ENCODE data around the gene RPUSD1. TPM values are rescaled to one million over a fixed set of nuclear protein-coding genes. Genes with fewer than 3 reads are reported as not detected.

Gene RPUSD1
- polyA plus RNA-seq, 1 of the 3 experiments (the other 2 are of a cell fraction), result 27.7 TPM

GRCh38 chr16:830107-830870 is 42.1 kb upstream of the RPUSD1 start:
- Histone ChIP-seq H3K27ac (ENCODE audit: low read depth in 2 of 2, low read length in 1 of 2) (no peak overlapping the region), H3K4me1 (ENCODE audit: control insufficient read depth in 1 of 2, insufficient read depth in 2 of 2, low read depth in 1 of 2, low read length in 1 of 2) (peaks cover 0 to 2% of the 10 kb centered on the region in 2 experiments; a peak in 2 of 4 replicates), H3K4me2 (no peak overlapping the region), H4K20me1 (ENCODE audit: insufficient read depth) (no peaks in the 10 kb centered on the region), H3K36me3 (replicated peaks in 1 of 2; ENCODE audit: control insufficient read depth in 1 of 2, insufficient read depth in 2 of 2, low read length in 1 of 2) (no peaks in the 10 kb centered on the region), H3K4me3 (ENCODE audit: low read depth in 2 of 2, low read length in 1 of 2) (no peak overlapping the region), H3K79me2 (ENCODE audit: insufficient read depth) (no peaks in the 10 kb centered on the region), H3K9me3 (no peaks in the 10 kb centered on the region), H3K9me2 (no peaks in the 10 kb centered on the region), H3K9ac (no peak overlapping the region), H3F3A (replicated peaks; ENCODE audit: insufficient read depth) (no peaks in the 10 kb centered on the region), H2AFZ (ENCODE audit: low read depth) (no peak overlapping the region), H3K27me3 (ENCODE audit: insufficient read depth) (peaks cover 46% of the 10 kb centered on the region)
- POLR2A ChIA-PET, result no interaction called here
- DNase-seq, result no peak
- WGBS (ENCODE audit: low lambda C conversion rate), result 59% methylated on average over 33 of the region's 43 CpGs
- TF ChIP-seq GABPA (IDR thresholded peaks at IDR 0.05; ENCODE audit: low read depth), result no peak
- no peak for TF ChIP-seq IRF3 (IDR thresholded peaks at IDR 0.05; ENCODE audit: low read depth, low read length)
- no peak for TF ChIP-seq MAX (IDR thresholded peaks at IDR 0.05; ENCODE audit: low read depth)
- TF ChIP-seq USF1 (IDR thresholded peaks at IDR 0.05; ENCODE audit: borderline replicate concordance, low read depth), result no peak
- CTCF ChIA-PET, result no interaction called here

- CTCF ChIA-PET, result interaction anchor here (2.1 kb wide), 1 partner anchor 226 kb away, joined by 5 read pairs; no protein-coding TSS in a partner anchor
Measured at GRCh38 chr16:828891-829290, 40.7 kb upstream of the RPUSD1 start.

More at GRCh38 chr16:828891-829290, 40.7 kb upstream of the RPUSD1 start:
- Histone ChIP-seq H3F3A (replicated peaks; ENCODE audit: insufficient read depth) (no peaks in the 10 kb centered on the region), H3K4me2 (no peak overlapping the region), H3K9me3 (no peaks in the 10 kb centered on the region), H3K36me3 (replicated peaks in 1 of 2; ENCODE audit: control insufficient read depth in 1 of 2, insufficient read depth in 2 of 2, low read length in 1 of 2) (no peaks in the 10 kb centered on the region), H3K27ac (ENCODE audit: low read depth in 2 of 2, low read length in 1 of 2) (no peak overlapping the region), H3K27me3 (ENCODE audit: insufficient read depth) (peaks cover 42% of the 10 kb centered on the region), H3K4me3 (ENCODE audit: low read depth in 2 of 2, low read length in 1 of 2) (no peak overlapping the region), H2AFZ (ENCODE audit: low read depth) (no peak overlapping the region), H3K9me2 (no peaks in the 10 kb centered on the region), H3K9ac (no peak overlapping the region), H3K4me1 (ENCODE audit: control insufficient read depth in 1 of 2, insufficient read depth in 2 of 2, low read depth in 1 of 2, low read length in 1 of 2) (peaks cover 0 to 5% of the 10 kb centered on the region in 2 experiments; a peak in 2 of 4 replicates), H4K20me1 (ENCODE audit: insufficient read depth) (no peaks in the 10 kb centered on the region), H3K79me2 (ENCODE audit: insufficient read depth) (no peaks in the 10 kb centered on the region)
- TF ChIP-seq NRF1 (IDR thresholded peaks at IDR 0.05; ENCODE audit: low read depth, low read length) (no peak), TAF1 (IDR thresholded peaks at IDR 0.05; ENCODE audit: borderline replicate concordance, low read depth, low read length) (no peak), RXRA (IDR thresholded peaks at IDR 0.05; ENCODE audit: borderline replicate concordance, low read depth) (no peak), USF1 (IDR thresholded peaks at IDR 0.05; ENCODE audit: borderline replicate concordance, low read depth) (no peak), GATA2 (CRISPR knock-in tag; IDR thresholded peaks at IDR 0.05) (no peak), TCF12 (IDR thresholded peaks at IDR 0.05) (no peak), SIN3A (IDR thresholded peaks at IDR 0.05; ENCODE audit: borderline replicate concordance, low read depth, low read length) (no peak), JUND (IDR thresholded peaks at IDR 0.05) (no peak), USF2 (IDR thresholded peaks at IDR 0.05; ENCODE audit: borderline replicate concordance, low read depth, low read length) (no peak)
- WGBS (ENCODE audit: low lambda C conversion rate), result 50% methylated on average over 16 of the region's 17 CpGs
- no peak for DNase-seq
- POLR2A ChIA-PET, result no interaction called here
